GM12892 (cell line): ENCODE results near the gene VARS2.

Experiments used
- POLR2AphosphoS5 ChIP-seq: IDR thresholded peaks from 2 replicates; pipeline ENCODE4 v1.6.1; 2011; ENCODE audit warnings: low read depth, low read length, control low read depth
- TAF1 ChIP-seq: IDR thresholded peaks from 2 replicates; pipeline ENCODE4 v1.6.1; 2011; ENCODE audit warnings: low read depth, mild to moderate bottlenecking, control low read depth, low read length, borderline replicate concordance

DNA sequence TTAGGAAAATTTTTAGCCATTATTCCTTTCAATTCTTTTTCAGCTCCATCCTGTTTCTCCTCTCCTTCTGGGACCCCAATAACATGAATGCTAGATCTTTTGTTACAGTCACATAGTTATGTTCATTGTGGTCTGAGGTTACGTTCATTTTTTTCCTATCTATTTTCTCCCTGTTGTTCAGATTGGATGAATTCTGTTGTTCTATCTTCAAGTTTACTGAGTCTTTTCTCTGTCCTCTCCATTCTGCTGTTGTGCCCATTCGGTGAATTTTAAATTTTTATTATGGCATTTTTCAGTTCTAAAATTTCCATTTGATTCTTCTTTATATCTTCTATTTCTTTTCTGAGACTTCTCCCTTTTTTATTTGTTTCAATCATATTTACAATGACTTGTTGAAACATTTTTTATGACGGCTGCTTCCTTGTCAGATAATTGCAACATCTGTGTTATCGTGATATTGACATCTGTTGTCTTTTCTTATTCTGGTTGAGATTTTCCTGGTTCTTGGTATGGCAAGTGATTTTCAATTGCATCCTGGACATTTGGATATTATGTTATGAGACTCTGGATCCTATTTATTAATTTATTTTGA, 42.4 kb upstream of the VARS2 start:
- no peak for TF ChIP-seq TAF1
- TF ChIP-seq POLR2AphosphoS5: no peak
